Measurements from ENCODE around the gene RAMP1.

RAMP1 gene

GRCh38 chr2:237895544-237896506 is 36.4 kb downstream of the RAMP1 start:
- DNase-seq (ENCODE audit: low read depth), result no peak

GRCh38 chr2:237896507-237896892 is 37.1 kb downstream of the RAMP1 start:
- DNase-seq (ENCODE audit: low read depth), result peak; percentile 49

- DNase-seq (ENCODE audit: low read depth), result no peak
These were observed 37.5 kb downstream of the RAMP1 start for GRCh38 chr2:237896956-237897355.

GRCh38 chr2:237898057-237898414 is 38.6 kb downstream of the RAMP1 start:
- DNase-seq (ENCODE audit: low read depth), result peak; percentile 35

- DNase-seq (ENCODE audit: low read depth), result no peak
These were observed 41.7 kb downstream of the RAMP1 start for GRCh38 chr2:237900891-237901831.

GRCh38 chr2:237901932-237902850 is 42.8 kb downstream of the RAMP1 start:
- DNase-seq (ENCODE audit: low read depth), result peak; percentile 16

- peak; percentile 95 for DNase-seq (ENCODE audit: low read depth)
These were observed 45.6 kb downstream of the RAMP1 start for GRCh38 chr2:237904831-237905599.

GRCh38 chr2:237907144-237907543 is 47.7 kb downstream of the RAMP1 start:
- no peak for DNase-seq (ENCODE audit: low read depth)

GRCh38 chr2:237909075-237909695 is 49.8 kb downstream of the RAMP1 start:
- no peak for DNase-seq (ENCODE audit: low read depth)

GRCh38 chr2:237909801-237910475 is 50.5 kb downstream of the RAMP1 start:
- DNase-seq (ENCODE audit: low read depth), result no peak

GRCh38 chr2:237910576-237911362 is 51.3 kb downstream of the RAMP1 start:
- DNase-seq (ENCODE audit: low read depth), result no peak

GRCh38 chr2:237911363-237912017 is 52.1 kb downstream of the RAMP1 start:
- no peak for DNase-seq (ENCODE audit: low read depth)

- DNase-seq (ENCODE audit: low read depth), result no peak
These were observed 53.1 kb downstream of the RAMP1 start for GRCh38 chr2:237912271-237913192.

GRCh38 chr2:237913193-237913917 is 53.9 kb downstream of the RAMP1 start:
- no peak for DNase-seq (ENCODE audit: low read depth)

- no peak for DNase-seq (ENCODE audit: low read depth)
These were observed 56.2 kb downstream of the RAMP1 start for GRCh38 chr2:237915576-237915975.

GRCh38 chr2:237916296-237916695 is 56.9 kb downstream of the RAMP1 start:
- no peak for DNase-seq (ENCODE audit: low read depth)
